HCT116 (cell line): ENCODE measurements around the gene ANP32B. TPM values are rescaled to one million over a fixed set of nuclear protein-coding genes. Genes with fewer than 3 reads are reported as not detected.

Experiments used
- ATAC-seq: fragments of 200-7000 bp; cut with Tn5 transposase; 2 replicates; pipeline ENCODE4 v1.9.1; 2020; ENCODE audit warnings: mild to moderate bottlenecking, moderate library complexity
- BruUV-seq: library from RNA; stranded (reverse); fragments of 400-500 nt; replicated peaks from 2 replicates; lab custom pipeline; 2021; lab: Mats Ljungman, UMichigan
- CTCF ChIA-PET: fragments of 300-600 bp; sonication (Branson Sonifier 250); formaldehyde crosslinking; loops from one replicate; lab custom pipeline; 2021; ENCODE audit warnings: antibody characterized with exemption; lab: Charles Lee
- POLR2A ChIA-PET: fragments of 300-600, 350-600 bp; sonication (Branson Sonifier 250); formaldehyde crosslinking; loops from one replicate; lab custom pipeline; 2021; ENCODE audit warnings: antibody characterized with exemption; lab: Charles Lee
- RAD21 ChIA-PET, 2 experiments: fragments of 300-600 bp; sonication (Branson Sonifier 250); formaldehyde crosslinking; loops; one replicate each; lab custom pipeline; 2023; ENCODE audit warnings: low total read pairs in 2 of 2; ENCODE audit not compliant: uncharacterized antibody in 2 of 2, unreplicated experiment in 2 of 2, low non-redundant PET in 1 of 2; lab: Charles Lee
- DNase-seq: peaks from one replicate; pipeline ENCODE4 v3.0.0-alpha.2; 2010; ENCODE audit warnings: low read depth, low spot score
- H2AFZ ChIP-seq: fragments of 200-600 bp; shearing (Covaris generic), sonication (generic); 2 replicates; pipeline ENCODE4 v1.6.1; 2017; ENCODE audit warnings: low read depth, mixed run types, mixed read lengths, antibody characterized with exemption, low read length; ENCODE audit not compliant: poor library complexity, severe bottlenecking
- H3K27ac ChIP-seq: 2 replicates; pipeline ENCODE4 v1.5.1; 2012; ENCODE audit warnings: low read depth, low read length
- H3K27me3 ChIP-seq: fragments of 200-600 bp; sonication (generic); 2 replicates; pipeline ENCODE4 v1.6.1; 2016; ENCODE audit warnings: mixed run types, low read length, mixed read lengths; ENCODE audit not compliant: insufficient read depth
- H3K36me3 ChIP-seq, 2 experiments: fragments of 200-500 bp in 1 of 2; fragments of 200-600 bp in 1 of 2; sonication (Bioruptor generic) in 1 of 2; sonication (generic) in 1 of 2; 2 replicates each; pipeline versions ENCODE4 v1.5.1 to v1.6.1; 2014 to 2016; ENCODE audit warnings: low read length in 2 of 2, inconsistent platforms in 1 of 2, mixed read lengths in 1 of 2, mixed run types in 1 of 2; ENCODE audit not compliant: insufficient read depth in 2 of 2, control insufficient read depth in 1 of 2
- H3K4me1 ChIP-seq, 2 experiments: fragments of 200-600 bp in 1 of 2; sonication (generic) in 1 of 2; 2 replicates each; pipeline versions ENCODE4 v1.5.1 to v1.6.1; 2012 to 2017; ENCODE audit warnings: low read length in 2 of 2, inconsistent platforms in 1 of 2, mild to moderate bottlenecking in 1 of 2, mixed read lengths in 1 of 2, mixed run types in 1 of 2, moderate library complexity in 1 of 2; ENCODE audit not compliant: insufficient read depth in 2 of 2, control insufficient read depth in 1 of 2
- H3K4me2 ChIP-seq: fragments of 200-600 bp; sonication (generic); 2 replicates; pipeline ENCODE4 v1.6.1; 2017; ENCODE audit warnings: mixed run types, low read length, mixed read lengths
- H3K4me3 ChIP-seq, 2 experiments: fragments of 200-600 bp in 1 of 2; sonication (generic) in 1 of 2; replicated peaks in 1 of 2; 2 replicates each; pipeline ENCODE4 v1.5.1; 2011 to 2016; ENCODE audit warnings: low read length in 2 of 2, control low read depth in 1 of 2, low read depth in 1 of 2, mild to moderate bottlenecking in 1 of 2, mixed read lengths in 1 of 2, mixed run types in 1 of 2
- H3K79me2 ChIP-seq: fragments of 200-600 bp; sonication (generic); 2 replicates; pipeline ENCODE4 v1.6.1; 2017; ENCODE audit warnings: mild to moderate bottlenecking, mixed run types, low read length, moderate library complexity, mixed read lengths; ENCODE audit not compliant: insufficient read depth
- H3K9ac ChIP-seq: fragments of 200-600 bp; sonication (generic); 2 replicates; pipeline ENCODE4 v1.6.1; 2016; ENCODE audit warnings: low read length, mixed read lengths
- H3K9me2 ChIP-seq: fragments of 200-600 bp; sonication (generic), shearing (Covaris generic); 2 replicates; pipeline ENCODE4 v1.6.1; 2017; ENCODE audit warnings: mixed run types, mild to moderate bottlenecking, moderate library complexity; ENCODE audit not compliant: insufficient read depth
- H3K9me3 ChIP-seq, 2 experiments: fragments of 200-500 bp in 1 of 2; fragments of 200-600 bp in 1 of 2; sonication (Bioruptor generic) in 1 of 2; sonication (generic) in 1 of 2; 2 replicates each; pipeline ENCODE4 v1.6.1; 2014 to 2017; ENCODE audit warnings: low read length in 2 of 2, mixed read lengths in 2 of 2, inconsistent platforms in 1 of 2, low read depth in 1 of 2, mild to moderate bottlenecking in 1 of 2, mixed run types in 1 of 2, moderate library complexity in 1 of 2; ENCODE audit not compliant: control insufficient read depth in 1 of 2, insufficient read depth in 1 of 2
- H4K20me1 ChIP-seq: fragments of 200-600 bp; sonication (generic), shearing (Covaris generic); 2 replicates; pipeline ENCODE4 v1.6.1; 2017; ENCODE audit warnings: mixed run types, mild to moderate bottlenecking, moderate library complexity; ENCODE audit not compliant: insufficient read depth
- CEBPB ChIP-seq: IDR thresholded peaks from 2 replicates; pipeline ENCODE4 v1.6.1; 2012; ENCODE audit warnings: low read depth
- EGR1 ChIP-seq: IDR thresholded peaks from 2 replicates; pipeline ENCODE4 v1.6.1; 2012; ENCODE audit warnings: low read depth
- ELF1 ChIP-seq: IDR thresholded peaks from 2 replicates; pipeline ENCODE4 v1.6.1; 2012; ENCODE audit warnings: low read depth, borderline replicate concordance
- FOSL1 ChIP-seq: IDR thresholded peaks from 2 replicates; pipeline ENCODE4 v1.6.1; 2012; ENCODE audit warnings: low read depth
- POLR2AphosphoS5 ChIP-seq: IDR thresholded peaks from 2 replicates; pipeline ENCODE4 v1.6.1; 2011; ENCODE audit warnings: mild to moderate bottlenecking, low read depth, low read length, moderate library complexity
- RAD21 ChIP-seq: IDR thresholded peaks from 2 replicates; pipeline ENCODE4 v1.6.1; 2012; ENCODE audit warnings: low read depth, mild to moderate bottlenecking
- SIN3A ChIP-seq: IDR thresholded peaks from 2 replicates; pipeline ENCODE4 v1.6.1; 2012; ENCODE audit warnings: low read depth
- SP1 ChIP-seq: IDR thresholded peaks from 2 replicates; pipeline ENCODE4 v1.6.1; 2012; ENCODE audit warnings: low read depth
- SRF ChIP-seq: IDR thresholded peaks from 2 replicates; pipeline ENCODE4 v1.6.1; 2012; ENCODE audit warnings: low read depth
- intact Hi-C: fragments of 100-400 bp; cut with micrococcal nuclease; formaldehyde crosslinking; loops from 2 replicates; pipeline ENCODE4 v1.10.0; 2022
- total RNA-seq: library from RNA; stranded (reverse); gene quantifications from one replicate; pipeline ENCODE4 v1.2.1, GENCODE V29; 2021; ENCODE audit not compliant: unreplicated experiment
- TF ChIP-seq, protein P1 (sequence below): IDR thresholded peaks from 2 replicates; pipeline ENCODE4 v1.6.1; 2012
- TF ChIP-seq, protein P2 (sequence below): IDR thresholded peaks from 2 replicates; pipeline ENCODE4 v1.6.1; 2011; ENCODE audit warnings: mild to moderate bottlenecking, low read length, moderate library complexity; ENCODE audit not compliant: insufficient replicate concordance; ENCODE audit errors: extremely low read depth
- TF ChIP-seq, protein P3 (sequence below), 3 experiments: fragments of 200-600 bp in 1 of 3; sonication (generic) in 1 of 3; IDR thresholded peaks in 2 of 3; conservative IDR thresholded peaks in 1 of 3; 2 replicates each; pipeline ENCODE4 v1.5.1; 2012 to 2017; ENCODE audit warnings: low read depth in 2 of 3, low read length in 2 of 3, antibody characterized with exemption in 1 of 3, borderline replicate concordance in 1 of 3, control low read depth in 1 of 3, mild to moderate bottlenecking in 1 of 3, mixed read lengths in 1 of 3, mixed run types in 1 of 3, moderate library complexity in 1 of 3; ENCODE audit not compliant: insufficient read depth in 1 of 3
- TF ChIP-seq, protein P4 (sequence below): IDR thresholded peaks from 2 replicates; pipeline ENCODE4 v1.6.1; 2012

The ANP32B gene
- total RNA-seq, 1 experiment from 2014 or later, result 206 TPM

DNA sequence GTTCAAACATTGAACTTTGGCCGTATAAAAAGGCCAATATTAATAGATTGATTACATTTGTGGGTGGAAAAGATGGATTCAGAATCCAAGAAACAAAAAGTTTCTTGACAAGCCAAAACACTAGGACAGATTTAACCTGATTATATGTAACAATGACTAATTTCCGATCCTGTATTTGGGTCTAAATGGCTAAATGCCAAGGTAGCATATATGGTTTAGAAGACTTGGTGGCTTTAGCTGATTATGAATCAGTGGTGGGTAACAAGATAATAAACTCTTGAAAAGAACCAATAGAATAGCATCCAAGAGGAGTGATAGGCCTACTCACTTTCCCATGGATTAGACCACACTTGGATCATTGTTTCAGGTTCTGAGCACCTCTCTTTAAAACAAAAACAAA lies 21.8 kb upstream of the ANP32B start:
- ChIA-PET CTCF (no interaction called here), RAD21 (no interaction called here), POLR2A (interaction anchor here (0.7 kb wide), 1 partner anchor 26 kb away, joined by 3 read pairs; no protein-coding TSS in a partner anchor)
- Histone ChIP-seq H3K79me2 (no peaks in the 10 kb centered on the region), H3K4me2 (no peak overlapping the region), H3K9me2 (no peaks in the 10 kb centered on the region), H3K27me3 (no peaks in the 10 kb centered on the region), H3K9me3 (no peaks in the 10 kb centered on the region), H4K20me1 (no peaks in the 10 kb centered on the region), H2AFZ (no peak overlapping the region), H3K36me3 (no peaks in the 10 kb centered on the region), H3K4me3 (no peak overlapping the region), H3K4me1 (no peaks in the 10 kb centered on the region), H3K27ac (no peak overlapping the region), H3K9ac (no peak overlapping the region)
- ATAC-seq, result no peak
- BruUV-seq, result no TSS peak
- intact Hi-C loops, result no loop called here
- DNase-seq, result no peak
- TF ChIP-seq SP1, result no peak
- TF ChIP-seq SRF, result no peak
- TF ChIP-seq, protein P1, sequence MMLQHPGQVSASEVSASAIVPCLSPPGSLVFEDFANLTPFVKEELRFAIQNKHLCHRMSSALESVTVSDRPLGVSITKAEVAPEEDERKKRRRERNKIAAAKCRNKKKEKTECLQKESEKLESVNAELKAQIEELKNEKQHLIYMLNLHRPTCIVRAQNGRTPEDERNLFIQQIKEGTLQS, result no peak
- TF ChIP-seq, protein P2, sequence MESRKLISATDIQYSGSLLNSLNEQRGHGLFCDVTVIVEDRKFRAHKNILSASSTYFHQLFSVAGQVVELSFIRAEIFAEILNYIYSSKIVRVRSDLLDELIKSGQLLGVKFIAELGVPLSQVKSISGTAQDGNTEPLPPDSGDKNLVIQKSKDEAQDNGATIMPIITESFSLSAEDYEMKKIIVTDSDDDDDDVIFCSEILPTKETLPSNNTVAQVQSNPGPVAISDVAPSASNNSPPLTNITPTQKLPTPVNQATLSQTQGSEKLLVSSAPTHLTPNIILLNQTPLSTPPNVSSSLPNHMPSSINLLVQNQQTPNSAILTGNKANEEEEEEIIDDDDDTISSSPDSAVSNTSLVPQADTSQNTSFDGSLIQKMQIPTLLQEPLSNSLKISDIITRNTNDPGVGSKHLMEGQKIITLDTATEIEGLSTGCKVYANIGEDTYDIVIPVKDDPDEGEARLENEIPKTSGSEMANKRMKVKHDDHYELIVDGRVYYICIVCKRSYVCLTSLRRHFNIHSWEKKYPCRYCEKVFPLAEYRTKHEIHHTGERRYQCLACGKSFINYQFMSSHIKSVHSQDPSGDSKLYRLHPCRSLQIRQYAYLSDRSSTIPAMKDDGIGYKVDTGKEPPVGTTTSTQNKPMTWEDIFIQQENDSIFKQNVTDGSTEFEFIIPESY, result no peak
- TF ChIP-seq SIN3A, result no peak
- no peak for TF ChIP-seq CEBPB
- TF ChIP-seq RAD21, result no peak
- no peak for TF ChIP-seq ELF1
- TF ChIP-seq, protein P3, sequence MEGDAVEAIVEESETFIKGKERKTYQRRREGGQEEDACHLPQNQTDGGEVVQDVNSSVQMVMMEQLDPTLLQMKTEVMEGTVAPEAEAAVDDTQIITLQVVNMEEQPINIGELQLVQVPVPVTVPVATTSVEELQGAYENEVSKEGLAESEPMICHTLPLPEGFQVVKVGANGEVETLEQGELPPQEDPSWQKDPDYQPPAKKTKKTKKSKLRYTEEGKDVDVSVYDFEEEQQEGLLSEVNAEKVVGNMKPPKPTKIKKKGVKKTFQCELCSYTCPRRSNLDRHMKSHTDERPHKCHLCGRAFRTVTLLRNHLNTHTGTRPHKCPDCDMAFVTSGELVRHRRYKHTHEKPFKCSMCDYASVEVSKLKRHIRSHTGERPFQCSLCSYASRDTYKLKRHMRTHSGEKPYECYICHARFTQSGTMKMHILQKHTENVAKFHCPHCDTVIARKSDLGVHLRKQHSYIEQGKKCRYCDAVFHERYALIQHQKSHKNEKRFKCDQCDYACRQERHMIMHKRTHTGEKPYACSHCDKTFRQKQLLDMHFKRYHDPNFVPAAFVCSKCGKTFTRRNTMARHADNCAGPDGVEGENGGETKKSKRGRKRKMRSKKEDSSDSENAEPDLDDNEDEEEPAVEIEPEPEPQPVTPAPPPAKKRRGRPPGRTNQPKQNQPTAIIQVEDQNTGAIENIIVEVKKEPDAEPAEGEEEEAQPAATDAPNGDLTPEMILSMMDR (IDR thresholded peaks at IDR 0.05 in 2 of 3, conservative IDR thresholded peaks at IDR 0.05 in 1 of 3; ENCODE audit: borderline replicate concordance in 1 of 3, insufficient read depth in 1 of 3, low read depth in 2 of 3, low read length in 2 of 3), result no peak
- TF ChIP-seq, protein P4, sequence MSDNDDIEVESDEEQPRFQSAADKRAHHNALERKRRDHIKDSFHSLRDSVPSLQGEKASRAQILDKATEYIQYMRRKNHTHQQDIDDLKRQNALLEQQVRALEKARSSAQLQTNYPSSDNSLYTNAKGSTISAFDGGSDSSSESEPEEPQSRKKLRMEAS, result no peak
- no peak for TF ChIP-seq POLR2AphosphoS5
- no peak for TF ChIP-seq FOSL1
- TF ChIP-seq EGR1, result no peak
